HepG2 (cell line): Measurements from ENCODE around the gene HSPA1L. TPM values are rescaled to one million over a fixed set of nuclear protein-coding genes. Genes with fewer than 3 reads are reported as not detected.

Experiments used
- CEBPB ChIP-seq: IDR thresholded peaks from 2 replicates; pipeline ENCODE4 v1.6.1; 2011; ENCODE audit warnings: low read depth, low read length, improper control_type of control experiment, borderline replicate concordance
- FOXA1 ChIP-seq, 2 experiments: fragments of 450-650 bp in 1 of 2; sonication (generic) in 1 of 2; formaldehyde crosslinking in 1 of 2; IDR thresholded peaks; 2 replicates each; pipeline versions ENCODE4 v1.4.0 to v1.6.1; 2016 to 2020; ENCODE audit warnings: missing genetic modification reagents in 1 of 2
- HNRNPLL ChIP-seq: fragments of 200-400 bp; formaldehyde crosslinking; IDR thresholded peaks from 2 replicates; pipeline ENCODE4 v1.6.1; 2017; ENCODE audit warnings: mild to moderate bottlenecking, low read depth, low read length; ENCODE audit not compliant: poor library complexity, severe bottlenecking
- HOXA5 ChIP-seq: sonication (generic); formaldehyde crosslinking; IDR thresholded peaks from 2 replicates; pipeline ENCODE4 v1.4.0; 2020; ENCODE audit warnings: missing genetic modification reagents
- SPEN ChIP-seq: sonication (generic); formaldehyde crosslinking; IDR thresholded peaks from 2 replicates; pipeline ENCODE4 v1.5.1; 2020; ENCODE audit warnings: low read depth, mild to moderate bottlenecking, missing genetic modification reagents
- SSRP1 ChIP-seq: IDR thresholded peaks from 2 replicates; pipeline ENCODE4 v1.6.1; 2016; ENCODE audit warnings: control low read depth
- ZNF260 ChIP-seq: sonication (generic); formaldehyde crosslinking; IDR thresholded peaks from 2 replicates; pipeline ENCODE4 v1.4.0; 2020; ENCODE audit warnings: missing genetic modification reagents, low read depth, mild to moderate bottlenecking, borderline replicate concordance
- ZNF296 ChIP-seq: sonication (generic); formaldehyde crosslinking; conservative IDR thresholded peaks from 2 replicates; pipeline ENCODE4 v1.5.0; 2020; ENCODE audit warnings: mild to moderate bottlenecking, missing genetic modification reagents
- polyA plus RNA-seq, 8 experiments: library from polyadenylated mRNA; depleted of rRNA in 3 of 8; stranded (reverse) in 7 of 8; unstranded in 1 of 8; fragments of >200 nt; fragmentation: Illumina TruSeq in 4 of 8; extraction: Trizol in 4 of 8; gene quantifications; 2 replicates each; pipeline versions ENCODE4 v1.2.1 to v1.2.3, GENCODE V29; 2011 to 2016; ENCODE audit warnings: low read depth in 4 of 8, missing spikeins in 1 of 8, mixed read lengths in 1 of 8; ENCODE audit not compliant: insufficient read depth in 1 of 8
- total RNA-seq, 5 experiments: library from RNA; depleted of rRNA; stranded (reverse); fragments of >200 nt; fragmentation: Illumina TruSeq; extraction: Trizol; gene quantifications; 2 replicates each; pipeline ENCODE4 v1.2.3, GENCODE V29; 2016; ENCODE audit warnings: low read depth in 1 of 5
- TF ChIP-seq, protein P1 (sequence below): sonication (generic); formaldehyde crosslinking; IDR thresholded peaks from 2 replicates; pipeline ENCODE4 v1.4.0; 2020; ENCODE audit warnings: missing genetic modification reagents
- TF ChIP-seq, protein P2 (sequence below), 2 experiments: sonication (generic) in 1 of 2; formaldehyde crosslinking in 1 of 2; IDR thresholded peaks; 2 replicates each; pipeline versions ENCODE4 v1.4.0 to v1.6.1; 2018 to 2020; ENCODE audit warnings: missing genetic modification reagents in 2 of 2, borderline replicate concordance in 1 of 2, low read depth in 1 of 2, mild to moderate bottlenecking in 1 of 2, missing biosample characterization in 1 of 2
- TF ChIP-seq, protein P3 (sequence below): sonication (generic); formaldehyde crosslinking; IDR thresholded peaks from 2 replicates; pipeline ENCODE4 v1.5.0; 2020; ENCODE audit warnings: mild to moderate bottlenecking, missing genetic modification reagents, borderline replicate concordance
- TF ChIP-seq, protein P4 (sequence below): IDR thresholded peaks from 2 replicates; pipeline ENCODE4 v1.6.1; 2016; ENCODE audit warnings: mild to moderate bottlenecking
- TF ChIP-seq, protein P5 (sequence below): sonication (generic); formaldehyde crosslinking; IDR thresholded peaks from 2 replicates; pipeline ENCODE4 v1.4.0; 2020; ENCODE audit warnings: missing genetic modification reagents

HSPA1L gene
- total and polyA plus RNA-seq, 2 of the 13 experiments (the other 11 are each of a cell fraction or from before 2014, with no cell fraction given): 0.55 to 1.0 TPM

DNA sequence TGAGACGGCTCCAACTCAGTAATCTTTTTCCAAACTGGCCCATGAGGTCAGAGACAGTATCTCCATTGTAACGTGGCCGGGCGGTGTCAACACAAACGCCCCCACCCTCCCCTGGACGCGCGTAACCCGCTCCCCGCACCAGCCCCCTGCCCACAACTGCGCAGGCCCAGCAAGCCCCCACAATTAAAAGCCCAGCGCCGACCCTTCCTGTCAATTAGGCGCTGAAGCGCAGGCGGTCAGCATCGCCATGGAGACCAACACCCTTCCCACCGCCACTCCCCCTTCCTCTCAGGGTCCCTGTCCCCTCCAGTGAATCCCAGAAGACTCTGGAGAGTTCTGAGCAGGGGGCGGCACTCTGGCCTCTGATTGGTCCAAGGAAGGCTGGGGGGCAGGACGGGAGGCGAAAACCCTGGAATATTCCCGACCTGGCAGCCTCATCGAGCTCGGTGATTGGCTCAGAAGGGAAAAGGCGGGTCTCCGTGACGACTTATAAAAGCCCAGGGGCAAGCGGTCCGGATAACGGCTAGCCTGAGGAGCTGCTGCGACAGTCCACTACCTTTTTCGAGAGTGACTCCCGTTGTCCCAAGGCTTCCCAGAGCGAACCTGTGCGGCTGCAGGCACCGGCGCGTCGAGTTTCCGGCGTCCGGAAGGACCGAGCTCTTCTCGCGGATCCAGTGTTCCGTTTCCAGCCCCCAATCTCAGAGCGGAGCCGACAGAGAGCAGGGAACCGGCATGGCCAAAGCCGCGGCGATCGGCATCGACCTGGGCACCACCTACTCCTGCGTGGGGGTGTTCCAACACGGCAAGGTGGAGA is at the start of gene HSPA1L, which contains the start of gene HSPA1A (continued):
- TF ChIP-seq, protein P1, sequence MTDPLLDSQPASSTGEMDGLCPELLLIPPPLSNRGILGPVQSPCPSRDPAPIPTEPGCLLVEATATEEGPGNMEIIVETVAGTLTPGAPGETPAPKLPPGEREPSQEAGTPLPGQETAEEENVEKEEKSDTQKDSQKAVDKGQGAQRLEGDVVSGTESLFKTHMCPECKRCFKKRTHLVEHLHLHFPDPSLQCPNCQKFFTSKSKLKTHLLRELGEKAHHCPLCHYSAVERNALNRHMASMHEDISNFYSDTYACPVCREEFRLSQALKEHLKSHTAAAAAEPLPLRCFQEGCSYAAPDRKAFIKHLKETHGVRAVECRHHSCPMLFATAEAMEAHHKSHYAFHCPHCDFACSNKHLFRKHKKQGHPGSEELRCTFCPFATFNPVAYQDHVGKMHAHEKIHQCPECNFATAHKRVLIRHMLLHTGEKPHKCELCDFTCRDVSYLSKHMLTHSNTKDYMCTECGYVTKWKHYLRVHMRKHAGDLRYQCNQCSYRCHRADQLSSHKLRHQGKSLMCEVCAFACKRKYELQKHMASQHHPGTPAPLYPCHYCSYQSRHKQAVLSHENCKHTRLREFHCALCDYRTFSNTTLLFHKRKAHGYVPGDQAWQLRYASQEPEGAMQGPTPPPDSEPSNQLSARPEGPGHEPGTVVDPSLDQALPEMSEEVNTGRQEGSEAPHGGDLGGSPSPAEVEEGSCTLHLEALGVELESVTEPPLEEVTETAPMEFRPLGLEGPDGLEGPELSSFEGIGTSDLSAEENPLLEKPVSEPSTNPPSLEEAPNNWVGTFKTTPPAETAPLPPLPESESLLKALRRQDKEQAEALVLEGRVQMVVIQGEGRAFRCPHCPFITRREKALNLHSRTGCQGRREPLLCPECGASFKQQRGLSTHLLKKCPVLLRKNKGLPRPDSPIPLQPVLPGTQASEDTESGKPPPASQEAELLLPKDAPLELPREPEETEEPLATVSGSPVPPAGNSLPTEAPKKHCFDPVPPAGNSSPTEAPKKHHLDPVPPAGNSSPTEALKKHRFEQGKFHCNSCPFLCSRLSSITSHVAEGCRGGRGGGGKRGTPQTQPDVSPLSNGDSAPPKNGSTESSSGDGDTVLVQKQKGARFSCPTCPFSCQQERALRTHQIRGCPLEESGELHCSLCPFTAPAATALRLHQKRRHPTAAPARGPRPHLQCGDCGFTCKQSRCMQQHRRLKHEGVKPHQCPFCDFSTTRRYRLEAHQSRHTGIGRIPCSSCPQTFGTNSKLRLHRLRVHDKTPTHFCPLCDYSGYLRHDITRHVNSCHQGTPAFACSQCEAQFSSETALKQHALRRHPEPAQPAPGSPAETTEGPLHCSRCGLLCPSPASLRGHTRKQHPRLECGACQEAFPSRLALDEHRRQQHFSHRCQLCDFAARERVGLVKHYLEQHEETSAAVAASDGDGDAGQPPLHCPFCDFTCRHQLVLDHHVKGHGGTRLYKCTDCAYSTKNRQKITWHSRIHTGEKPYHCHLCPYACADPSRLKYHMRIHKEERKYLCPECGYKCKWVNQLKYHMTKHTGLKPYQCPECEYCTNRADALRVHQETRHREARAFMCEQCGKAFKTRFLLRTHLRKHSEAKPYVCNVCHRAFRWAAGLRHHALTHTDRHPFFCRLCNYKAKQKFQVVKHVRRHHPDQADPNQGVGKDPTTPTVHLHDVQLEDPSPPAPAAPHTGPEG: 0 out of 2 replicates have a peak, but pooled peaks have one; percentile 51
- TF ChIP-seq ZNF260 (CRISPR knock-in tag) (no peak), FOXA1 (IDR thresholded peaks at IDR 0.05) (no peak), FOXA1 (CRISPR knock-in tag; IDR thresholded peaks at IDR 0.05) (no peak), HNRNPLL (peak; percentile 11), CEBPB (no peak), HOXA5 (CRISPR knock-in tag) (0 out of 2 replicates have a peak, but pooled peaks have one; percentile 72), ZNF296 (CRISPR knock-in tag) (no peak), SPEN (CRISPR knock-in tag) (peak; percentile 66), SSRP1 (CRISPR knock-in tag) (no peak)
- TF ChIP-seq, protein P2, sequence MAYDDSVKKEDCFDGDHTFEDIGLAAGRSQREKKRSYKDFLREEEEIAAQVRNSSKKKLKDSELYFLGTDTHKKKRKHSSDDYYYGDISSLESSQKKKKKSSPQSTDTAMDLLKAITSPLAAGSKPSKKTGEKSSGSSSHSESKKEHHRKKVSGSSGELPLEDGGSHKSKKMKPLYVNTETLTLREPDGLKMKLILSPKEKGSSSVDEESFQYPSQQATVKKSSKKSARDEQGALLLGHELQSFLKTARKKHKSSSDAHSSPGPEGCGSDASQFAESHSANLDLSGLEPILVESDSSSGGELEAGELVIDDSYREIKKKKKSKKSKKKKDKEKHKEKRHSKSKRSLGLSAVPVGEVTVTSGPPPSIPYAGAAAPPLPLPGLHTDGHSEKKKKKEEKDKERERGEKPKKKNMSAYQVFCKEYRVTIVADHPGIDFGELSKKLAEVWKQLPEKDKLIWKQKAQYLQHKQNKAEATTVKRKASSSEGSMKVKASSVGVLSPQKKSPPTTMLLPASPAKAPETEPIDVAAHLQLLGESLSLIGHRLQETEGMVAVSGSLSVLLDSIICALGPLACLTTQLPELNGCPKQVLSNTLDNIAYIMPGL (CRISPR knock-in tag; IDR thresholded peaks at IDR 0.05; ENCODE audit: borderline replicate concordance in 1 of 2, low read depth in 1 of 2): no peak
- TF ChIP-seq, protein P3, sequence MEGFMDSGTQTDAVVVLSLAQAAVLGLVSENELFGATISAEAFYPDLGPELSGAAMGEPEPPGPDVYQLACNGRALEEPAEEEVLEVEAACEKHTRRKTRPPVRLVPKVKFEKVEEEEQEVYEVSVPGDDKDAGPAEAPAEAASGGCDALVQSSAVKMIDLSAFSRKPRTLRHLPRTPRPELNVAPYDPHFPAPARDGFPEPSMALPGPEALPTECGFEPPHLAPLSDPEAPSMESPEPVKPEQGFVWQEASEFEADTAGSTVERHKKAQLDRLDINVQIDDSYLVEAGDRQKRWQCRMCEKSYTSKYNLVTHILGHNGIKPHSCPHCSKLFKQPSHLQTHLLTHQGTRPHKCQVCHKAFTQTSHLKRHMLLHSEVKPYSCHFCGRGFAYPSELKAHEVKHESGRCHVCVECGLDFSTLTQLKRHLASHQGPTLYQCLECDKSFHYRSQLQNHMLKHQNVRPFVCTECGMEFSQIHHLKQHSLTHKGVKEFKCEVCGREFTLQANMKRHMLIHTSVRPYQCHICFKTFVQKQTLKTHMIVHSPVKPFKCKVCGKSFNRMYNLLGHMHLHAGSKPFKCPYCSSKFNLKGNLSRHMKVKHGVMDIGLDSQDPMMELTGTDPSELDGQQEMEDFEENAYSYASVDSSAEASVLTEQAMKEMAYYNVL (CRISPR knock-in tag): no peak
- TF ChIP-seq, protein P4, sequence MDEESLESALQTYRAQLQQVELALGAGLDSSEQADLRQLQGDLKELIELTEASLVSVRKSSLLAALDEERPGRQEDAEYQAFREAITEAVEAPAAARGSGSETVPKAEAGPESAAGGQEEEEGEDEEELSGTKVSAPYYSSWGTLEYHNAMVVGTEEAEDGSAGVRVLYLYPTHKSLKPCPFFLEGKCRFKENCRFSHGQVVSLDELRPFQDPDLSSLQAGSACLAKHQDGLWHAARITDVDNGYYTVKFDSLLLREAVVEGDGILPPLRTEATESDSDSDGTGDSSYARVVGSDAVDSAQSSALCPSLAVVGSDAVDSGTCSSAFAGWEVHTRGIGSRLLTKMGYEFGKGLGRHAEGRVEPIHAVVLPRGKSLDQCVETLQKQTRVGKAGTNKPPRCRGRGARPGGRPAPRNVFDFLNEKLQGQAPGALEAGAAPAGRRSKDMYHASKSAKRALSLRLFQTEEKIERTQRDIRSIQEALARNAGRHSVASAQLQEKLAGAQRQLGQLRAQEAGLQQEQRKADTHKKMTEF (CRISPR knock-in tag): peak; percentile 36; the same call in 1 of the 2 replicates
- TF ChIP-seq, protein P5, sequence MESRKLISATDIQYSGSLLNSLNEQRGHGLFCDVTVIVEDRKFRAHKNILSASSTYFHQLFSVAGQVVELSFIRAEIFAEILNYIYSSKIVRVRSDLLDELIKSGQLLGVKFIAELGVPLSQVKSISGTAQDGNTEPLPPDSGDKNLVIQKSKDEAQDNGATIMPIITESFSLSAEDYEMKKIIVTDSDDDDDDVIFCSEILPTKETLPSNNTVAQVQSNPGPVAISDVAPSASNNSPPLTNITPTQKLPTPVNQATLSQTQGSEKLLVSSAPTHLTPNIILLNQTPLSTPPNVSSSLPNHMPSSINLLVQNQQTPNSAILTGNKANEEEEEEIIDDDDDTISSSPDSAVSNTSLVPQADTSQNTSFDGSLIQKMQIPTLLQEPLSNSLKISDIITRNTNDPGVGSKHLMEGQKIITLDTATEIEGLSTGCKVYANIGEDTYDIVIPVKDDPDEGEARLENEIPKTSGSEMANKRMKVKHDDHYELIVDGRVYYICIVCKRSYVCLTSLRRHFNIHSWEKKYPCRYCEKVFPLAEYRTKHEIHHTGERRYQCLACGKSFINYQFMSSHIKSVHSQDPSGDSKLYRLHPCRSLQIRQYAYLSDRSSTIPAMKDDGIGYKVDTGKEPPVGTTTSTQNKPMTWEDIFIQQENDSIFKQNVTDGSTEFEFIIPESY (CRISPR knock-in tag): no peak
